Chondrocyte (in vitro differentiated cells): Measurements from ENCODE around the gene TLR8. TPM values are rescaled to one million over a fixed set of nuclear protein-coding genes. Genes with fewer than 3 reads are reported as not detected.

ENCODE experiments used
- DNase-seq: peaks from one replicate; pipeline ENCODE4 v3.0.0; 2021; ENCODE audit warnings: mixed read lengths, low spot score
- H3K27ac Mint-ChIP-seq: one replicate; pipeline ENCODE4 v1.8.0; 2021; ENCODE audit warnings: mild to moderate bottlenecking, moderate library complexity, mixed read lengths; ENCODE audit not compliant: unreplicated experiment
- H3K27me3 Mint-ChIP-seq: 2 replicates; pipeline ENCODE4 v1.8.0; 2021; ENCODE audit warnings: low read depth, mixed read lengths
- H3K36me3 Mint-ChIP-seq: 2 replicates; pipeline ENCODE4 v1.8.0; 2021; ENCODE audit warnings: low read depth, mixed read lengths
- H3K4me1 Mint-ChIP-seq: 2 replicates; pipeline ENCODE4 v1.8.0; 2021; ENCODE audit warnings: low read depth, mild to moderate bottlenecking, mixed read lengths
- H3K4me3 Mint-ChIP-seq: one replicate; pipeline ENCODE4 v1.8.0; 2021; ENCODE audit warnings: mild to moderate bottlenecking, moderate library complexity, mixed read lengths; ENCODE audit not compliant: unreplicated experiment
- H3K9me3 Mint-ChIP-seq: 2 replicates; pipeline ENCODE4 v1.8.0; 2021; ENCODE audit warnings: low read depth, mixed read lengths
- total RNA-seq: library from RNA; stranded (reverse); gene quantifications from 3 replicates; pipeline ENCODE4 v1.2.1, GENCODE V29; 2021
- TF ChIP-seq, protein P1 (sequence below): fragments of 200-600 bp; sonication (generic); IDR thresholded peaks from 2 replicates; pipeline ENCODE4 v1.5.0; 2021; ENCODE audit warnings: antibody characterized with exemption, mild to moderate bottlenecking, moderate library complexity

The TLR8 gene
- total RNA-seq, 1 donor from 2014 or later: not detected

DNA sequence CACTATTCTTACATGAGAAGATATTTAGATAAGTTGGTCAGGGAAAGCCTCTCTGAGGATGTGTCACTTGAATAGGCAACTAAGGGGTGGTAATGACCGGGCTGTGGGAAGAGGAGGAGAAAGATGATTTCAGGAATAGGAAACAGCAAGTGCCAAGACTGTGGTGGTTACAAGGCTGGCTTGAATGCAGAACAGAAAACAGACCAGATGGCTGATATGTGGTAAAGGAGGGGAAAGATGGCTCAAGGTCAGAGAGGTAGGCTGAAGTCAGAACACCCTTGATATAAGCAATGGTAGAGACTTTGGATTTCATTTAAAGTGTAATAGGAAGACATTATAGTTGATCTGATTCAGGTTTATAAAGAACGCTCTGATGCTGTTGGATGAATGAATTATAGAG, 24.5 kb upstream of the TLR8 start:
- Mint-ChIP-seq H3K9me3 (peaks cover 2% of the 10 kb centered on the region), H3K27me3 (no peaks in the 10 kb centered on the region), H3K36me3 (no peaks in the 10 kb centered on the region), H3K4me3 (no peak overlapping the region), H3K4me1 (peaks cover 12% of the 10 kb centered on the region), H3K27ac (no peak overlapping the region)
- no peak for DNase-seq
- TF ChIP-seq, protein P1, sequence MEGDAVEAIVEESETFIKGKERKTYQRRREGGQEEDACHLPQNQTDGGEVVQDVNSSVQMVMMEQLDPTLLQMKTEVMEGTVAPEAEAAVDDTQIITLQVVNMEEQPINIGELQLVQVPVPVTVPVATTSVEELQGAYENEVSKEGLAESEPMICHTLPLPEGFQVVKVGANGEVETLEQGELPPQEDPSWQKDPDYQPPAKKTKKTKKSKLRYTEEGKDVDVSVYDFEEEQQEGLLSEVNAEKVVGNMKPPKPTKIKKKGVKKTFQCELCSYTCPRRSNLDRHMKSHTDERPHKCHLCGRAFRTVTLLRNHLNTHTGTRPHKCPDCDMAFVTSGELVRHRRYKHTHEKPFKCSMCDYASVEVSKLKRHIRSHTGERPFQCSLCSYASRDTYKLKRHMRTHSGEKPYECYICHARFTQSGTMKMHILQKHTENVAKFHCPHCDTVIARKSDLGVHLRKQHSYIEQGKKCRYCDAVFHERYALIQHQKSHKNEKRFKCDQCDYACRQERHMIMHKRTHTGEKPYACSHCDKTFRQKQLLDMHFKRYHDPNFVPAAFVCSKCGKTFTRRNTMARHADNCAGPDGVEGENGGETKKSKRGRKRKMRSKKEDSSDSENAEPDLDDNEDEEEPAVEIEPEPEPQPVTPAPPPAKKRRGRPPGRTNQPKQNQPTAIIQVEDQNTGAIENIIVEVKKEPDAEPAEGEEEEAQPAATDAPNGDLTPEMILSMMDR: no peak

DNA sequence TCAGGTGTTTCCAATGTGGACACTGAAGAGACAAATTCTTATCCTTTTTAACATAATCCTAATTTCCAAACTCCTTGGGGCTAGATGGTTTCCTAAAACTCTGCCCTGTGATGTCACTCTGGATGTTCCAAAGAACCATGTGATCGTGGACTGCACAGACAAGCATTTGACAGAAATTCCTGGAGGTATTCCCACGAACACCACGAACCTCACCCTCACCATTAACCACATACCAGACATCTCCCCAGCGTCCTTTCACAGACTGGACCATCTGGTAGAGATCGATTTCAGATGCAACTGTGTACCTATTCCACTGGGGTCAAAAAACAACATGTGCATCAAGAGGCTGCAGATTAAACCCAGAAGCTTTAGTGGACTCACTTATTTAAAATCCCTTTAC, 20.9 kb upstream of the TLR8 start:
- no peak for DNase-seq
- TF ChIP-seq, protein P1: no peak
- Mint-ChIP-seq H3K4me1 (peaks cover 3% of the 10 kb centered on the region), H3K27ac (no peak overlapping the region), H3K36me3 (no peaks in the 10 kb centered on the region), H3K9me3 (peaks cover 16% of the 10 kb centered on the region), H3K27me3 (no peaks in the 10 kb centered on the region), H3K4me3 (no peak overlapping the region)

DNA sequence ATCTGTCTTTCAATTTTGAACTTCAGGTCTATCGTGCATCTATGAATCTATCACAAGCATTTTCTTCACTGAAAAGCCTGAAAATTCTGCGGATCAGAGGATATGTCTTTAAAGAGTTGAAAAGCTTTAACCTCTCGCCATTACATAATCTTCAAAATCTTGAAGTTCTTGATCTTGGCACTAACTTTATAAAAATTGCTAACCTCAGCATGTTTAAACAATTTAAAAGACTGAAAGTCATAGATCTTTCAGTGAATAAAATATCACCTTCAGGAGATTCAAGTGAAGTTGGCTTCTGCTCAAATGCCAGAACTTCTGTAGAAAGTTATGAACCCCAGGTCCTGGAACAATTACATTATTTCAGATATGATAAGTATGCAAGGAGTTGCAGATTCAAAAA, 19.9 kb upstream of the TLR8 start:
- no peak overlapping the region for H3K27ac Mint-ChIP-seq
- TF ChIP-seq, protein P1: no peak
- no peak for DNase-seq
- no peaks in the 10 kb centered on the region for H3K36me3 Mint-ChIP-seq
- peaks cover 3% of the 10 kb centered on the region for H3K4me1 Mint-ChIP-seq
- no peaks in the 10 kb centered on the region for H3K27me3 Mint-ChIP-seq
- H3K4me3 Mint-ChIP-seq: no peak overlapping the region
- H3K9me3 Mint-ChIP-seq: peaks cover 17% of the 10 kb centered on the region

DNA sequence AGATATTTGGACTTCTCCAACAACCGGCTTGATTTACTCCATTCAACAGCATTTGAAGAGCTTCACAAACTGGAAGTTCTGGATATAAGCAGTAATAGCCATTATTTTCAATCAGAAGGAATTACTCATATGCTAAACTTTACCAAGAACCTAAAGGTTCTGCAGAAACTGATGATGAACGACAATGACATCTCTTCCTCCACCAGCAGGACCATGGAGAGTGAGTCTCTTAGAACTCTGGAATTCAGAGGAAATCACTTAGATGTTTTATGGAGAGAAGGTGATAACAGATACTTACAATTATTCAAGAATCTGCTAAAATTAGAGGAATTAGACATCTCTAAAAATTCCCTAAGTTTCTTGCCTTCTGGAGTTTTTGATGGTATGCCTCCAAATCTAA, 19.3 kb upstream of the TLR8 start:
- Mint-ChIP-seq H3K36me3 (no peaks in the 10 kb centered on the region), H3K4me1 (peaks cover 5% of the 10 kb centered on the region), H3K27ac (no peak overlapping the region), H3K9me3 (peaks cover 17% of the 10 kb centered on the region), H3K27me3 (no peaks in the 10 kb centered on the region), H3K4me3 (no peak overlapping the region)
- TF ChIP-seq, protein P1: no peak
- DNase-seq: no peak

DNA sequence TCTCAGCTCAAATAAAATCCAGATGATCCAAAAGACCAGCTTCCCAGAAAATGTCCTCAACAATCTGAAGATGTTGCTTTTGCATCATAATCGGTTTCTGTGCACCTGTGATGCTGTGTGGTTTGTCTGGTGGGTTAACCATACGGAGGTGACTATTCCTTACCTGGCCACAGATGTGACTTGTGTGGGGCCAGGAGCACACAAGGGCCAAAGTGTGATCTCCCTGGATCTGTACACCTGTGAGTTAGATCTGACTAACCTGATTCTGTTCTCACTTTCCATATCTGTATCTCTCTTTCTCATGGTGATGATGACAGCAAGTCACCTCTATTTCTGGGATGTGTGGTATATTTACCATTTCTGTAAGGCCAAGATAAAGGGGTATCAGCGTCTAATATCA, 18.7 kb upstream of the TLR8 start:
- DNase-seq: no peak
- Mint-ChIP-seq H3K4me1 (peaks cover 10% of the 10 kb centered on the region), H3K36me3 (no peaks in the 10 kb centered on the region), H3K9me3 (peaks cover 17% of the 10 kb centered on the region), H3K4me3 (no peak overlapping the region), H3K27ac (no peak overlapping the region), H3K27me3 (no peaks in the 10 kb centered on the region)
- TF ChIP-seq, protein P1: no peak
